GM19193 (cell line): ENCODE data around the gene IGFL3.

Experiments
- POLR2A ChIP-seq: IDR thresholded peaks from 4 replicates; pipeline ENCODE4 v1.6.1; 2011; ENCODE audit not compliant: insufficient read depth, insufficient read length; ENCODE audit errors: extremely low read depth

The IGFL3 gene

GRCh38 chr19:46124638-46125115 lies at the start of gene IGFL3:
IGFL3 (minus strand) TSS chr19:46124688; CDS start chr19:46124649, 39 bp downstream.
- TF ChIP-seq POLR2A, result no peak

- no peak for TF ChIP-seq POLR2A
Observed at GRCh38 chr19:46173886-46174480, 49.5 kb upstream of the IGFL3 start.

- no peak for TF ChIP-seq POLR2A
Observed at GRCh38 chr19:46162731-46163130, 38.2 kb upstream of the IGFL3 start.

- no peak for TF ChIP-seq POLR2A
Observed at GRCh38 chr19:46160233-46160775, 35.8 kb upstream of the IGFL3 start.

- no peak for TF ChIP-seq POLR2A
Observed at GRCh38 chr19:46159418-46160232, 35.1 kb upstream of the IGFL3 start.

GRCh38 chr19:46155237-46155636 lies 30.7 kb upstream of the IGFL3 start:
- TF ChIP-seq POLR2A, result no peak

- no peak for TF ChIP-seq POLR2A
Observed at GRCh38 chr19:46150606-46151005, 26.1 kb upstream of the IGFL3 start.

- TF ChIP-seq POLR2A, result no peak
Observed at GRCh38 chr19:46147791-46148288, 23.4 kb upstream of the IGFL3 start, which contains the start of gene IGFL2. IGFL2 (plus strand) TSS chr19:46148238; CDS start chr19:46148279, 41 bp downstream.

GRCh38 chr19:46147166-46147740 lies 22.8 kb upstream of the IGFL3 start:
- TF ChIP-seq POLR2A, result no peak

- TF ChIP-seq POLR2A, result no peak
Observed at GRCh38 chr19:46144756-46145155, 20.3 kb upstream of the IGFL3 start.

- TF ChIP-seq POLR2A, result no peak
Observed at GRCh38 chr19:46142294-46142693, 17.8 kb upstream of the IGFL3 start.

GRCh38 chr19:46141421-46141820 lies 16.9 kb upstream of the IGFL3 start:
- no peak for TF ChIP-seq POLR2A

GRCh38 chr19:46137915-46138473 lies 13.5 kb upstream of the IGFL3 start:
- TF ChIP-seq POLR2A, result no peak

- no peak for TF ChIP-seq POLR2A
Observed at GRCh38 chr19:46134527-46134926, 10.0 kb upstream of the IGFL3 start.

- no peak for TF ChIP-seq POLR2A
Observed at GRCh38 chr19:46133777-46134241, 9.3 kb upstream of the IGFL3 start.
